Spinal cord (tissue), 10 donors: Measurements from ENCODE around the gene CPLX3. TPM values are rescaled to one million over a fixed set of nuclear protein-coding genes. Genes with fewer than 3 reads are reported as not detected.

ENCODE experiments used
- DNase-seq, 6 donors: peaks; one replicate each; pipeline versions ENCODE4 v3.0.0 to v3.0.0-alpha.2; 2013 to 2015; ENCODE audit warnings: low spot score in 6 of 6, low read depth in 4 of 6
- H3K27ac ChIP-seq: one replicate; pipeline ENCODE4 v1.5.1; 2013; ENCODE audit warnings: low read depth, low read length, control low read depth
- H3K27me3 ChIP-seq: one replicate; pipeline ENCODE4 v1.6.1; 2013; ENCODE audit warnings: low read length; ENCODE audit not compliant: control insufficient read depth, insufficient read depth
- H3K36me3 ChIP-seq: one replicate; pipeline ENCODE4 v1.6.1; 2013; ENCODE audit warnings: low read length; ENCODE audit not compliant: control insufficient read depth, insufficient read depth
- H3K4me1 ChIP-seq: one replicate; pipeline ENCODE4 v1.6.1; 2013; ENCODE audit warnings: low read length; ENCODE audit not compliant: control insufficient read depth, insufficient read depth
- H3K4me3 ChIP-seq: one replicate; pipeline ENCODE4 v1.5.1; 2013; ENCODE audit warnings: low read depth, low read length, control low read depth
- H3K9me3 ChIP-seq: one replicate; pipeline ENCODE4 v1.6.1; 2013; ENCODE audit warnings: low read length; ENCODE audit not compliant: control insufficient read depth, insufficient read depth
- WGBS: methylation state at CpG from one replicate; pipeline ENCODE4 v1.1.5; 2013; ENCODE audit warnings: missing lambda C conversion rate; ENCODE audit not compliant: insufficient coverage; 5-methylcytosine and 5-hydroxymethylcytosine counted together
- polyA plus RNA-seq, 2 donors: library from polyadenylated mRNA; unstranded; fragments of 120-200 nt; gene quantifications; one replicate each; pipeline ENCODE4 v1.2.1, GENCODE V29; 2013; ENCODE audit not compliant: insufficient read length in 2 of 2
- total RNA-seq, 2 donors: library from RNA; depleted of rRNA in 1 of 2; stranded (reverse); fragments of 120-200 nt in 1 of 2; fragments of >200 nt in 1 of 2; gene quantifications; one replicate each; pipeline versions ENCODE4 v1.2.3 to v1.2.4, GENCODE V29; 2013 to 2014
- donor health status: healthy.

The CPLX3 gene
- total and polyA plus RNA-seq, 4 donors: 0.11 to 0.68 (median 0.38) TPM

GRCh38 chr15:74802290-74802689 is 24.1 kb upstream of the CPLX3 start:
- WGBS: 96% methylated on average over 18 of the region's 20 CpGs
- peaks cover 7% of the 10 kb centered on the region for H3K4me1 ChIP-seq
- H3K4me3 ChIP-seq: no peak overlapping the region
- H3K27ac ChIP-seq: no peak overlapping the region
- no peak for DNase-seq
- H3K9me3 ChIP-seq: no peaks in the 10 kb centered on the region
- peaks cover 62% of the 10 kb centered on the region for H3K36me3 ChIP-seq
- H3K27me3 ChIP-seq: no peaks in the 10 kb centered on the region

GRCh38 chr15:74802862-74803447 is 23.5 kb upstream of the CPLX3 start:
- H3K9me3 ChIP-seq: no peaks in the 10 kb centered on the region
- no peak for DNase-seq
- no peak overlapping the region for H3K27ac ChIP-seq
- no peaks in the 10 kb centered on the region for H3K27me3 ChIP-seq
- WGBS: 87% methylated on average over 22 of the region's 31 CpGs
- H3K4me1 ChIP-seq: peaks cover 7% of the 10 kb centered on the region
- H3K4me3 ChIP-seq: no peak overlapping the region
- peaks cover 59% of the 10 kb centered on the region for H3K36me3 ChIP-seq

DNA sequence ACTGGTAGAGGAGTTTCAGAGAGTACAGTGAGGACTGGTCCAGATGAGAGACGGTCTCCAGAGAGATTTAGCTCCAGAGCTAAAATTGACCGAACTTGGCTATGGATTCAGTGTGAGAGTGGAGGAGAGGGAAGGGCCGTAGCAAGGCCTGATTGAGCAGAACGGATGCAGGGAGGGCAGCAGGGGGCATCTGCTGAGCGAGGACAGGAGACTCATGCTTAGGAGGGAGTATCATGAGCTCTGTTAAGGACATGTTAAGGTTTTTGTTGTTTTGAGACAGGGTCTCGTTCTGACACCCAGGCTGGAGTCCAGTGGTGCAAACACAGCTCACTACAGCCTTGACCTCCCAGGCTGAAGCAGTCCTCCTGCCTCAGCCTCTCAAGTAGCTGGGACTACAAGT is 21.5 kb upstream of the CPLX3 start:
- peaks cover 3% of the 10 kb centered on the region for H3K4me1 ChIP-seq
- H3K27me3 ChIP-seq: no peaks in the 10 kb centered on the region
- H3K4me3 ChIP-seq: no peak overlapping the region
- DNase-seq: no peak
- 73% methylated on average over 4 of the region's 6 CpGs for WGBS
- no peaks in the 10 kb centered on the region for H3K9me3 ChIP-seq
- H3K27ac ChIP-seq: no peak overlapping the region
- peaks cover 39% of the 10 kb centered on the region for H3K36me3 ChIP-seq

DNA sequence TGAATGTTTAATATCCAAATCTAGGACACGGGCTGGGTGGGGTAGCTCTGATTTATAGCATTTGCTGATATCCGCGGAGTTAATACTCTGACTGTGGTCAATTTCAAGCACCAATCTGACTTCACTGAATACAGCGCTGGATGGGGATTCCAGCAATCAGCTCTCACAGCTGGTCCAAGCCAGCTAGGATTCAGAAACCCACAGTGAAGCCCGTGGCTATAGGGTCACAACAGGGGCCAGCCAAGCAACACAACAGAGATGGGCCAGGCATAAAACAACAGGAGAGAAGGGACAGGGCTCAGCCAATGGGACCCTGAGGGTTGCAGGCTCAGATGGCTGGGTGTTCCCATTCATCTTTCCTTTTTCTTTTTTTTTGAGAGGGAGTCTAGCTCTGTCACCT is 19.1 kb upstream of the CPLX3 start:
- no peaks in the 10 kb centered on the region for H3K9me3 ChIP-seq
- peaks cover 15% of the 10 kb centered on the region for H3K36me3 ChIP-seq

DNA sequence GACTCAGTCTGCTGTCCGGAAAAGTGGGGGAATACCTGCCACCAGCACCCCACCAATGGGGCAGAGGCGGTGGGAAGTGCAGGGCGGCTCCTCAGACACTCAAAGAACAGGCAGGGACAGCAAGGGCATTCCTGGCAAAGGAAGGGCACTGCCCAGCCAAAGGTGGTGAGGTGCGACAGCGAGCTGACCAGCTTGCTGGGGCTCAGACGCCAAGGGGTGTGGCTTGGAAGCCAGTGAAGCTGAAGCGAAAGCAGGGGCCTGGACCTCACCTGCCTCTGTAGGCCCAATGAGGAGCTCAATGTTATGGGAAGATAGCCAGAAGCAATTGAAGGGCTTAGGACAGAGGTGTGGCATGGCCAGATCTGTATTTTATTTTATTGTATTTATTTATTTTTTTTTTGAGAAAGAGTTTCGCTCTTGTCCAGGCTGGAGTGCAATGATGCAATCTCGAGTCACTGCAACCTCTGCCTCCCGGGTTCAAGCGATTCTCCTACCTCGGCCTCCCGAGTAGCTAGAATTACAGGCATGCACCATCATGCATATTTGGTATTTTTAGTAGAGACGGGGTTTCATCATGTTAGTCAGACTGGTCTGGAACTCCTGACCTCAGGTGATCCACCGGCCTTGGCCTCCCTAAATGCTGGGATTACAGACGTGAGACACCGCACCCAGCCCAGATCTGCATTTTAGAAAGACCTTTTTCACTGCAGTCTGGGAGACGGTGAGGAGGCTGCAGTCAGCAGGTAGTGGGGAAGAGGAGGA is 18.2 kb upstream of the CPLX3 start:
- peaks cover 6% of the 10 kb centered on the region for H3K36me3 ChIP-seq
- no peaks in the 10 kb centered on the region for H3K9me3 ChIP-seq
- no peak overlapping the region for H3K27ac ChIP-seq
- no peaks in the 10 kb centered on the region for H3K27me3 ChIP-seq
- 89% methylated on average over 14 of the region's 18 CpGs for WGBS
- H3K4me3 ChIP-seq: no peak overlapping the region
- no peak for DNase-seq
- H3K4me1 ChIP-seq: no peaks in the 10 kb centered on the region

More for the DNA sequence above, 19.1 kb upstream of the CPLX3 start:
- H3K27me3 ChIP-seq: no peaks in the 10 kb centered on the region
- H3K4me3 ChIP-seq: no peak overlapping the region
- DNase-seq: no peak
- no peaks in the 10 kb centered on the region for H3K4me1 ChIP-seq
- no peak overlapping the region for H3K27ac ChIP-seq
- WGBS: 49% methylated on average over 5 of the region's 5 CpGs

- no peaks in the 10 kb centered on the region for H3K9me3 ChIP-seq
- no peak for DNase-seq
- H3K27me3 ChIP-seq: no peaks in the 10 kb centered on the region
- H3K4me1 ChIP-seq: no peaks in the 10 kb centered on the region
- WGBS: 37% methylated on average over 3 of the region's 4 CpGs
- H3K27ac ChIP-seq: no peak overlapping the region
- H3K36me3 ChIP-seq: no peaks in the 10 kb centered on the region
- H3K4me3 ChIP-seq: no peak overlapping the region
Measured at GRCh38 chr15:74808840-74809229, 17.6 kb upstream of the CPLX3 start.

DNA sequence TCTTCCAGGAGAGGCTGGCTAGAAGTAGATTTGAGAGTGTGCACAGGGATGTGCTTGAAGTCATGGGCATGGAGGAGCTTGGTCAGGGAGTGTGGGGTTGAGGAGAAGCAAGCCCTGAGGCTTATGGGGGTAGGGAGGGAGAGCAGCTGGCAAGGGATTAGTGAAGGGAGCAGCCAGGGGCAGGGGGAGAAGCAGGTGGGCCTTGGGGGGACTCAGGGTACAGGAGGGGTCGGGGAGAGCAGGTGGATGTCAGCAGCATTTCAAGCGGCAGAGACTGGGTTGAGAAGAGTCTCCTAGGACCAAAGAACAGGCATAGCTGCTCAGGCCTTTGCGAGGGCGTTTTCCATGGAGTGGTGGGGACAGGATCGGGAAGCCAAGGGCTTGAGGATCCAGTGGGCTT is 17.2 kb upstream of the CPLX3 start:
- H3K27ac ChIP-seq: no peak overlapping the region
- no peak overlapping the region for H3K4me3 ChIP-seq
- H3K9me3 ChIP-seq: no peaks in the 10 kb centered on the region
- no peak for DNase-seq
- no peaks in the 10 kb centered on the region for H3K36me3 ChIP-seq
- H3K27me3 ChIP-seq: no peaks in the 10 kb centered on the region
- H3K4me1 ChIP-seq: no peaks in the 10 kb centered on the region
- 74% methylated on average over 5 of the region's 5 CpGs for WGBS

- 100% methylated on average over 3 of the region's 3 CpGs for WGBS
- no peak overlapping the region for H3K4me3 ChIP-seq
- no peaks in the 10 kb centered on the region for H3K27me3 ChIP-seq
- H3K36me3 ChIP-seq: no peaks in the 10 kb centered on the region
- no peak overlapping the region for H3K27ac ChIP-seq
- no peaks in the 10 kb centered on the region for H3K9me3 ChIP-seq
- no peaks in the 10 kb centered on the region for H3K4me1 ChIP-seq
- DNase-seq: no peak
Measured at GRCh38 chr15:74809956-74810355, 16.5 kb upstream of the CPLX3 start.

- Histone ChIP-seq H3K9me3 (no peaks in the 10 kb centered on the region), H3K4me3 (no peak within 1 kb of the TSS), H3K27me3 (no peaks in the 10 kb centered on the region), H3K27ac (no peak within 1 kb of the TSS), H3K4me1 (peaks cover 19% of the 10 kb centered on the region), H3K36me3 (no peaks in the 10 kb centered on the region)
- DNase-seq: no peak
- 62% methylated on average over 11 of the region's 12 CpGs for WGBS
Measured at GRCh38 chr15:74812533-74812932, 13.9 kb upstream of the CPLX3 start, which contains the start of gene LMAN1L. LMAN1L (plus strand) TSS chr15:74812835; CDS start chr15:74812855, 20 bp downstream.
